Measurements from ENCODE around the gene TMEM132D. TPM values are rescaled to one million over a fixed set of nuclear protein-coding genes. Genes with fewer than 3 reads are reported as not detected.

Gene TMEM132D
- total RNA-seq, 1 donor, result not detected

DNA sequence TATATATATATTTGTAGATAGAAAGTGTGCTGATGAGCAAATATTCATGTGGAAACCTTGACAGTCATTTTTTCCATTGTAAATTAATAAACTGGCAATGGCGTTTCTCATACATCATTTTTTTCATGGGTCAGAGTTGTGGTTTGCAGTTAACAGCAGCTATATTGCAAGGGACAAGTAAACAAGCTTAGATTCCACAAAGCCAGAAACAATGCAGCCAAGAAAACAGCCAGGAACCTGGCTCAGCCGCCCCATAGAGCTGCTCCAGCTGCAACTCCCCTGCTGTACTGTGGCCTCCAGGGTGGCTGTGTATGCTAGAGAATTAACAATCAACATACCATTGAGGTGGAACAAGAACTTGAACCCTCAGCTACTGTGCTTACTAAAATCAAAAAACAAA is 298.2 kb downstream of the TMEM132D start:
- DNase-seq (ENCODE audit: low read depth in 2 of 3, low spot score in 2 of 3), result no peak

DNA sequence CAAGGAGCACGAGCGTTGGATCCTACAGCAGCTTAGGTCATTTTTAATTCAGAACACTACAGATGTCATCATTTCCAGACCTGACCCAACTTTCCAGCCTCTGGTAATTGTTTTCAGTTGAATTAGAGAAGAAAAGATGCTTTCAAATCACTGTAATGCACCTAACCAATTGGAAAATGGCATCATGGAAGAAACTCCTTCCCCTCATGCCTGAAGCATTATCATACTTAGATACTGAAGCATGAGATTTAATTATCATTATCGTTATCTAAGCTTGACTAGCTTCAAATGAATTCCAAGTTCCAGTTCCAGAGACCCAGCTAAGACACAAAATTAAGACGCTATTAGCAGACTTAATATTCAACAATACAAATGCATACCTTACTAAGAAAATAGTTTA is 299.3 kb downstream of the TMEM132D start:
- no peak for DNase-seq (ENCODE audit: low read depth in 2 of 3, low spot score in 2 of 3)

DNA sequence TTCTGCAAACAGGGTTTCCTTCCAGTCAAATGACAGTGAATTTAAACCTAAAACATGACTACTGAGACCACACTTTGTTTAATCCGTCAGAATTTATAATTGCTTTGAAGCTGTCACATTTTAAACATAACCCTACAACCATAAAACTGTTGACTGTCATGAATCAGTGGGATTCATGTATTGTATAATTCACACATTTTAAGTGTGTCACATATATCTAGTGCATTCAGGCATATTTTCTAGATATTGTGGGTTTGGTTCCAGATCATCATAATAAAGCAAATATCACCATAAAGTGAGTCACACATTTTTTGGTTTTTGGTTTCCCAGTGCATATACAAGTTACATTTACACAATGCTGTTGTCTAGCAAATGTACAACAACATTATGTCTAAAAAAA is 304.4 kb downstream of the TMEM132D start:
- no peak for DNase-seq (ENCODE audit: low read depth in 2 of 3, low spot score in 2 of 3)

- DNase-seq (ENCODE audit: low read depth in 2 of 3, low spot score in 2 of 3), result no peak
These were observed 309.7 kb downstream of the TMEM132D start for GRCh38 chr12:129594098-129594497.

DNA sequence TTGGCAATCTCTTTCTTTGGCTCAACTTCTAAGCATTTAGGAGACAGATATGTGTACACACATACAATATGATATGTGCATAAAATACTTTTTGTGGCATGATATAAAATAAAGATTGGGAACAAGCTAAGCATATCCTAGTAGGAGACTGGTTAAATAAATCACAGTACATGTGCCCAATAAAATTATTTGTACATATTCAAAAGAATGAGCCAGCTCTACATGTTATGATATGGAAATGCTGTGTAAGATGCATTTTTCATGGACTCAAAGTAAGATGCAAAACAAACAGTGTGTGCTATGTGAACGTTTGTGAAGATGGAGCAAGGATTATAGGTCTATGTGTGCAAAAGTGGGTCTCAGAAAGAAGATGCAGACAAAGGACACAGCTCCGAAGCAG is 311.4 kb downstream of the TMEM132D start:
- no peak for DNase-seq (ENCODE audit: low read depth in 2 of 3, low spot score in 2 of 3)

DNA sequence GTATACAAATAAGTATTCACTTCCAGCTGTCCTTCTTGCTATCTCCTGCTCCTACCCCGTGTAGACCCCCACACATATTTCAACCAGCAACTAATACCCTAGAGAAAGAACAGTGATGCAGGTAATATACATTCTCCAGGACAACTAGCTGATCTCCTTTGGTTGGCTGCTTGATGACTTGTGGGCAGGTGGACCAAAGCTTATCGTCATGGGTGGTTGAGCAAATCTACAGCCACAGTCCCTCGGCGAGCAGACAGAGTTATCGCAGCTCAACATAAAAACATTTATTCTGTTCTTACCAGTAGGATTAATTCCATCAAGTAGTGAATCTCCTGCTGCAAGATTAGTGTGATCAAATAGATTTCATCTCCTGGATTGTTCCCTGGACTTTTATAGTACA is 314.3 kb downstream of the TMEM132D start:
- DNase-seq (ENCODE audit: low read depth in 2 of 3, low spot score in 2 of 3), result no peak

GRCh38 chr12:129588142-129588541 is 315.7 kb downstream of the TMEM132D start:
- DNase-seq (ENCODE audit: low read depth in 2 of 3, low spot score in 2 of 3), result no peak

- DNase-seq (ENCODE audit: low read depth in 2 of 3, low spot score in 2 of 3), result no peak
These were observed 318.5 kb downstream of the TMEM132D start for GRCh38 chr12:129585296-129585695.

GRCh38 chr12:129579879-129580278 is 323.9 kb downstream of the TMEM132D start:
- no peak for DNase-seq (ENCODE audit: low read depth in 2 of 3, low spot score in 2 of 3)

DNA sequence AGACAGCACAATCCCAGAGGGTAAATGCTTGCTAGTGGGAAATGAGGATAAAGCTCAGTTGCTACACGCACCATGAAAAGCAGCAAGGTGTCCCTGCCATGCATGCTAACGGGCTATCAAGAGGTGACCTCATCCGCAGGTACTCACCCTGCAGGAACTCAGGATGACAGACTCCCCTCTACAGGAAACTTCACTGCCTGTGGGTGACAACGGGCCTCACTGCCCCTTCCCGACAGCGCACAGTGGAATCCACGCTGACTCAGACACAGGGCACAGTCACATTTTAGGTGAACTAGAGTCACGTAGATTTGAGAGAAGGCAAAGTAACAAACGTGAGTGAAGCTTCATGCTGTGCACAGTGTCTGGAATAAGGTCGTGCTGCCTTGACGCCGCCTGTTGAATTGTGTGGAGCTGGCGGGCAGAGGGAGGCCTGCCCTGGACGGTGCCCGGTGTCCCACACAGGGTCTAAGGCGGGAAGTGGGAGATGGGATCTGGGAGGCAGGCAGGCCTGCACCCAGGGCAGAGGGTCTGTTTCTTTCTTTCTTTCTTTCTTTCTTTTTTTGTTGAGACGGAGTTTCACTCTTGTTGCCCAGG is 331.8 kb downstream of the TMEM132D start:
- no peak for DNase-seq (ENCODE audit: low read depth in 2 of 3, low spot score in 2 of 3)

DNA sequence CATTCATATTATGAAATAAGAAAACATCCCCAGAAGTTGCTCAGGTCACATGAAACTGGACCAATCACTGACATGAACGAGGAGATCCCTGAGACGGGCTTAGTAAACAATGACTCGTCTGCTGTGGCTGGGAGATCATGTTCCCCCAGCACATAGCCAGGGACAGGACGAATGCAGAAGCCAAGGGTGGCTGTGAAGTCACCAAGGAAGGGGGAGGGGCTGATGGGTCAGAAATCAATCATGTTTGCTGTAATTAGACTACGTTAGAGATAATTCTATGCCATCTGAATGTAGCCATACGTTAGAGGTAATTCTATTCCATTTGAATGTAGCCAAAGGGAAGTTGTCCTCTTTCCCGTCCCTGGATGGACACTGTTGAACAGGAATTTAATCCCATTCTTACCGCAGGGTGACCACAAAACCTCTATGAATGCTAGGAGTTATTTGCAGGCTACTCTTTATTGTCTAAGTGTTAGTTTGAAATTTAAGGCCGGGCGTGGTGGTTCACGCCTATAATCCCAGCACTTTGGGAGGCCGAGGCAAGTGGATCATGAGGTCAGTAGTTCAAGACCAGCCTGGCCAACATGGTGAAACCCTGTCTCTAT is 332.9 kb downstream of the TMEM132D start:
- no peak for DNase-seq (ENCODE audit: low read depth in 2 of 3, low spot score in 2 of 3)

GRCh38 chr12:129566800-129567199 is 337.0 kb downstream of the TMEM132D start:
- DNase-seq (ENCODE audit: low read depth in 2 of 3, low spot score in 2 of 3), result no peak

GRCh38 chr12:129564768-129565167 is 339.1 kb downstream of the TMEM132D start:
- DNase-seq (ENCODE audit: low read depth in 2 of 3, low spot score in 2 of 3), result no peak

DNA sequence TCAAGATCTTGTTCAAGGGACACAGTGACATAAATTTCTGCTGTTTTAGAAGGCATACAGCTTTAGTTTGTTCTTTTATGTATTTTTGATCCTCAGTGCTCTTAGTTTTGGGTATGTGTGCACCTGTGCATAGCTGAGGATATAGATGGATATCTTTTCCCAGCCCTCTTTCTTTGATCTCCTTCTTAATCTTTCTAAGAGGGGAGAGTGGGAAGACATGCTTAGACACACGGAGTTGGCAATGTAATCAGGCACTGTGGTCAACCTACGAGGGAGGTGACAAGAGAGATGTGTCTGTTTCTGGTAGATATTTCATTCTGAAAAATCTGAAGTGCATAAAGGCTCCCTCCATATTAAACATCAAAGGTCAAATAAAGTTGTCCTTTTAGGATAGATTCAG is 340.6 kb downstream of the TMEM132D start:
- no peak for DNase-seq (ENCODE audit: low read depth in 2 of 3, low spot score in 2 of 3)

- no peak for DNase-seq (ENCODE audit: low read depth in 2 of 3, low spot score in 2 of 3)
These were observed 342.5 kb downstream of the TMEM132D start for GRCh38 chr12:129561304-129561703.

DNA sequence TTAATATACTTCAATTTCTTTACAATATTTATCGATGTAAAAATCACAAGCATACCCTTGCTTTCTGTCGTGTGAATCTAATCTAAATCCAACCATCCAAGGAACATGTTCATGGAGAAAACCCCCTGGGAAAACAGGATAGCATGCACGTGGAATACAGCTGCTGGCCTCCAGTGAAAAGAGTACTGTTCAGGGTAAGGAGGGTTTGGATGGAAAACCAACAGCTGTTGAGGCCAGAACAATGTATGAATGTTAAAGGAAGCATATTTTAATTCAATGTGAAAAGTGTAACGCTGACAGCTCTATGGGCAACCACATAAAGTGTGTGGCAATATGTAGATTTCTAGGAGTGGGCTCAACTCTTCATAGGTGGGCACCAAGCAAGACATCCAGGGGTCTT is 344.0 kb downstream of the TMEM132D start:
- no peak for DNase-seq (ENCODE audit: low read depth in 2 of 3, low spot score in 2 of 3)

DNA sequence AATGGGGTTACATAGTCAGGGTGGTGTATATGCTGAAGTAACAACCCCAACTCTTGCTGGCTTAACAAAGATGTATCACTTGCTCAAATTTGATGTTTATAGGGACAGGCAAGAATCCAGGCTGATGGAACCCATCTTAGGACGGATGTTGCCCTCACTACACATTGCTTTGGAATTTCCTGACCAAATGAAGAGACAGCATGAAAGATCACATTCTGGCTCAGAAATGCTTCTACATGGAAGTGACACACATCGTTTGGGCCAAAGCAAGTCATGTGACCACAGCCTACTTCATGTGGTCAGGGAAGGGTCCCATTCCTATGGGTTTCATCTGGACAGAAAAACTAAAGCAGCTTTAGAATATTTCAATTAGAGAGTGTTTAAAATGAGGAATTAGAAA is 345.8 kb downstream of the TMEM132D start:
- DNase-seq (ENCODE audit: low read depth in 2 of 3, low spot score in 2 of 3), result no peak

DNA sequence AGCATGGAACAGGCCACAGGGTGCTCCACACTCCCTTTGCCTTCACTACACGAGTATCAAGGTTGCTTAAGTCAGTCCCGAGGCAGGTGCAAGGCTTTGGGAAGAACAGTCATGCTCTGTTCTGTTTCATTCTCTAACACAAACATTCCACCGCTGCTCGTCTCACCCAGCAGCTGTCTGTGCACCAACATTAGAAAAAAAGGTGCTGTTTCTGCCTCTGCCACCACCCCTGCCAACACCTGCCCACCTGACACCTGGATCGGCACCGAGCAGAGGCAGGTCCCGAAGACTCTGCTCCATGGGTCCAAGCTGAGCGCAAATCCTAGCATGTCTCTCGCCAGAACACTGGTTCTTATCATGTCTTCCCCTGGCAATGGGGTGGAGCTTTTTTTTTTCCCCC is 347.7 kb downstream of the TMEM132D start:
- DNase-seq (ENCODE audit: low read depth in 2 of 3, low spot score in 2 of 3), result no peak

- DNase-seq (ENCODE audit: low read depth in 2 of 3, low spot score in 2 of 3), result no peak
These were observed 350.7 kb downstream of the TMEM132D start for GRCh38 chr12:129552996-129553750.

DNA sequence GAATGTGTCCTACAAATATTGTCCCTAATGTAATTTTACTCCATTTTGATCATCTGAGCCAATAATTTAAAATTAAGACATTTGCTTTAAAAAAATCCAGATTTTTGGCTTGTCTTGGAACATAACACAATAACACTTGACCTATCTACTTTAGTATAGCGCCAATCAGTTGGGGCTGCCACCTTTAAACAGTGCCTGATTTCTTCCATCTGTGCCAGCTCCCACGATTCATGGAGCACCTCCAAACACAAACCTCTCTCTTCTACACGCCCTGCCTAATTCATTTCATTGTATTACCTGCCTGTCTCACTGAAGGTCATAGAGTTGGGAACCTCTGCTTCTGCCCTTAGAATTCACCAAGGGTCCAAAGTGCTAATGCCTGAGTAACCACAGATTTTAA is 352.4 kb downstream of the TMEM132D start:
- no peak for DNase-seq (ENCODE audit: low read depth in 2 of 3, low spot score in 2 of 3)

- no peak for DNase-seq (ENCODE audit: low read depth in 2 of 3, low spot score in 2 of 3)
These were observed 353.5 kb downstream of the TMEM132D start for GRCh38 chr12:129550353-129550752.

DNA sequence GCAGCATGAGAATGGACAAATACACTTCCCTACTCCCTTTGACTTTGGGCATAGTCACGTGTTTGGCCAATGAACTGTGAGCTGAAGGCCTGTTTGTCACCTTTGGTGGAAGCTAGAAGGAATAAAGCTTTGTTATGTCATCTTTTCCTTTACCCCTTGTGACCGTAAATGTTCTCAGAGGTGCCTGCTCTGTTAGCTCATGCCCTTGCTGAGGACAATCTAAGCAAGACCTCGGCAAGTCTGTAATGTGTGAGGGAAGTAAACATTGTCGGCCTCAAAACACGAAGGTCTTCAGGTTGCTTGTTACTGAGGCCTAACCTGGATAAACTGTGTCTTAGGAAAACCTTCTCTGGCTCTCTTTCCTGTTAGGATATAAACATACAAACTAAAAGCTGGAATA is 354.2 kb downstream of the TMEM132D start:
- no peak for DNase-seq (ENCODE audit: low read depth in 2 of 3, low spot score in 2 of 3)
